HG03064 (cell line): Measurements from ENCODE around the gene CDS2.
"Not testable (repeated sequence)": the region's sequence is repeated elsewhere in the genome, so short reads cannot be mapped to it uniquely, and the experiment has no call there.

ENCODE experiments used
- ATAC-seq: cut with Tn5 transposase; IDR thresholded peaks from one replicate; pipeline ENCODE4 v1.9.1; 2021; ENCODE audit warnings: low read depth; ENCODE audit not compliant: unreplicated experiment

The CDS2 gene

DNA sequence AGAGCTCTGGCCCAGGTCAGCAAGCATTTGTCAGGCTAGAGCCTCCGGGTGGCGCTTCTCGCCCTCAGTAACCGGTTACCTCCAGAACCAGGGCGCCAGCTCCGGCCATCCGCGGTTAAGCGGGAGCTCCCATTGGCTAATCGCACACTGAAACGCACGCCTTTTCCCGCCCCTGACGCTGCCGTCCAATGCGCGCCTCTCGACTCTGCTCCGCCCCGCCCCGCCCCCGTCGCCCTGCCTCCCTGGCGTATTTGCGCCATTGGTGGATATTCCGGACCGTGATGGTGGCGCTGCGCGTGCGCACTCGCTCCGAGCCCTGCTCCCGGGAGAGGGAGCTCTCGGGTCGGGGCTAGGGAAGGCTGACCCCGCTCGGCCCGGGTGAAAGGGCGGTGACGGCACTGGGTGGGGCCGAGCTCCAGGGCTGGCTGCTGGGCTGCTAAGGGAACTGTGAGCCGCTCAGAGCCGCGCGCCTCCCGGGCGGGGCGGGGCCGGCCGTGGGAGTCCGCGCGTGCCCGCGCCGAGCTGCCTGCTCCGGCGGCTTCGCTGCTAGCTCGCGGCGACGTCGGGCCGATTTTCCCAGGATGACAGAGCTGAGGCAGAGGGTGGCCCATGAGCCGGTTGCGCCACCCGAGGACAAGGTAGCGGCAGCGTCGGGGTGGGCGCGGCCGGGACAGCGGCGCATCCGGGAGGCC is at the start of gene CDS2:
CDS2 (plus strand) TSS at position 497 of the 692 bp plus-strand sequence; CDS start at position 582, 85 bp downstream.
- ATAC-seq, result peak; percentile 89

DNA sequence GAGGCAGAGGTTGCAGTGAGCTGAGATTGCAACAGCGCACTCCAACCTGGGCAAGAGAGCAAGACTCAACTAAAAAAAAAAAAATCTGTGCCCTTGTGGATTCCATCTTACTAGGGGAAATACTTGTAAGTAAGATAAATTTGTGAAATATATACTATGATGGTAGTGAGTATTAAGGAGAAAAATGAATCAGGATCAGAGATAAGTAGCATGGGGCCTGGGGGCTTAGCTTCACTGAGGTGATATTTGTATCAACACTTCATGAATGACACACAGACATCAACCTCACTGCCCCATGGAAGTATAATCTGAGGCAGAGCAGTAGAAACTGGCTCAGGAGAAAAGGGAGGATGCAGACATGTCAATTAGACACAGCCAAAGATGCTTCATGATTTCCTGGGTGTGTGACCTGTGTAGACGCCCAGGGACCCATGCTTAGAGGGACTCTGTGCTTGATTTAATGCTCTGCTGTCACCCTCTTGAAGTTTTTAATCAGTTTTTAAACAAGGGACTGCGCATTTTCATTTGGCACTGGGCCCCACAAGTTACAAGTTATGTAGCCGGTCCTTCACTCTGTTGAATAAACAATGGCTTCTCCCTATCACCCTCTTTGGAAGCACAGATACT is 48.9 kb upstream of the CDS2 start:
- peak; percentile 4 for ATAC-seq

DNA sequence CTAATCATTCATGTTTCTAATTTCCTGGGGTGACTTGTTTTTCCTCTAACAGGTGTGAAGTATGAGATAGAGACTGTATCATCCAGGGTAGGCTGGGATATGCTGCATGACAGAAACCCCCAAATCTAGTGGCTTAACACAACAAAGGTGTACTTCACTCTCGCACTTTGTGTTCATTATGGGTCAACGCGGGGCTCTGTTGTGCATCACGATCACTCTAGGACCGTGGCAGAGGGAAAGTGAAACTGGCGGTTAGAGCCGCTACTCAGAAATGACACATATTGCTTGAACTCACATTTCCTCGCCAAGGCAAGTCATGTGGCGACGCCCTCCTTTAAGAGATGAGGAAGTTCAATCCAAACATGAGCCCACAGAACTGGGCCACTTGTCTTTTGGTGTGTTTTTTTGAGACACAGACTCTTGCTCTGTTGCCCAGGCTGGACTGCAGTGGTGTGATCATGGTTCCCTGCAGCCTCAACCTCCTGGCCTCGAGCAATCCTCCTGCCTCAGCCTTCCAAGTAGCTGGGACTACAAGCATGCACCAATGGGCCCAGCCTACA is 48.3 kb upstream of the CDS2 start:
- peak; percentile 92 for ATAC-seq

DNA sequence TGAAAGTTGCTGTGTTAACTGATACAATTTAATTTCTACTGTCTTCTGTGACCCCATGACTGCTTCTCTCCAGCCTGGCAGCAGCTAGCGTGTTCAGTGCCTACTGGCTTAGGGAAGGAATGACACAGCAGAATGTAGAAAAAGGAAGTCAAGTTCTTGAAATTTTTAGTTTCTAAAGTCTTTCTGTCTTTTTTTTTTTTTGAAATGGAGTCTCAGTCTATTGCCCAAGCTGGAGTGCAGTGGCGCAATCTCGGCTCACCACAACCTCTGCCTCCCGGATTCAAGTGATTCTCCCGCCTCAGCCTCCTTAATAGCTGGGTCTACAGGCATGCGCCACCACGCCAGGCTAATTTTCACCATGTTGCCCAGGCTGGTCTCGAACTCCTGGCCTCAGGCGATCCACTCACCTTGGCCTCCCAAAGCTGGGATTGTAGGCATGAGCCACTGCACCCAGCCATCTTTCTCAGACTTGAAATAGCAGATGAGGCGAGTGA is 46.4 kb upstream of the CDS2 start:
- ATAC-seq, result no peak

DNA sequence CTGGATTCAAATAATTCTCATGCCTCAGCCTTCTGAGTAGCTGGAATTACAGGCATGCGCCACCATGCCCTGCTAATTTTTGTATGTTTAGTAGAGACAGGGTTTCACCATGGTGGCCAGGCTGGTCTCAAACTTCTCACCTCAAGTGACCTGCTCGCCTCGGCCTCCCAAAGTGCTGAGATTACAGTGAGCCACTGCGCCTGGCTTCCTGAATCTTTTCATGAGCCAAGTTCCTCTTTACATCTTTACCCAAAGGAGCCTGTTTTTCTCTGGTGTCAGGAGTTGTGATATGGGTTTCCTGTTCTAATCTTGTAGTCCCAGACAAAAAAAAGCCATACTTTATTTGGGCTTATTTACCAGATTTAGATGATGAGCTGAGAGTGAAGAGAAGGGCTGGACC is 41.4 kb upstream of the CDS2 start:
- ATAC-seq, result no peak

DNA sequence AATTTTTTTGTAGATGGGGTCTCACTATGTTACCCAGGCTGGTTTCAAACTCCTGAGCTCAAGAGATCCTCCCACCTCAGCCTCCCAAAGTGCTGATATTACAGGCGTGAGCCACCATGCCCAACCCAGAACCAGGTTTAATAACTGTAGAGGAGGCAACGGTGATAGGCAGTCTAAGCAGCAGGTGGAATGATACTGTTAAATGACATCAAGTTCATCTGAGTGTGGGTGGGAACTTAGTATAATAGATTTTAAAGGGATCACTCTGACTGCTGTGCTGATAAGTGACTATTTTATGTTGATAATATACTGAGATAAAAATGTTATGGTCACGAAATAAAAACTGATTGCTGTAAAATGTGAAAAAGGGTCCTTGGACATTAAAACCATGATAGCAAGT is 38.1 kb upstream of the CDS2 start:
- no peak for ATAC-seq

DNA sequence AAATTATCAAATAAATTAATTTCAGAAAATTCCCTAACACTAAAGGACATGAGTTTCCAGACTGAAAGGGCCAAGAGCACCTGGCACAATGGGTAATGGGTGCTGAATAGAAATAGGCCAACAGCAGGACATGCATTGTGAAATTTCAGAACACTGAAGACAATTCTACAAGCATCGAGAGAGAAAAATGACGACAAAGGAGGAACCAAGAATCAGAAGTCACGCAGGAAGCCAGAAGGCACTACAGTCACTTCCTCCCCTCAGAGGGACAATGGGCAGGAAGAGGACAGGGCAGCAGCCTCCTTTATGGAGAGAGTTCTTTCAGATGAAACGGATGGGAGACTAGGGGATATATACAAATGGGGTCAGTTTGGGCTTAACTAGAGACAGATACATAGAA is 36.6 kb upstream of the CDS2 start:
- no peak for ATAC-seq

DNA sequence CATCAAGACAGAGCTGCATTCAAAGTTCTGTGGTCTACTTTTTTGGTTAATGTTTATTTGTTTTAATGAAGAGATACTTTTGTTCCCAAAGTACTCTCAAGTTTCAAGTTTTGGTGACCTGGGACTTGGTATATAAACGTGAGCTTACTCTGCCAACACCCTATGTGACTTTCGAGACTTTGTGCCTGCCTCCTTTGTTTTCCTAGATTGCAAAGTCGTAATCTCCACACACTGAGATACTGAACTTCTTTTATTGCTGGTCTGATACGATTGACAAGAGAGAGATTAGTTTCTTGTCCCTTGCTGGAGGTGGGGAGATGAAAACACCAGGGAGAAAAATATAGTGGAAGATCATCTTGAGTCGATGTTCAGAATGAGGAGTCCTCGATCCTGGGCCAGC is 34.9 kb upstream of the CDS2 start:
- ATAC-seq, result no peak

DNA sequence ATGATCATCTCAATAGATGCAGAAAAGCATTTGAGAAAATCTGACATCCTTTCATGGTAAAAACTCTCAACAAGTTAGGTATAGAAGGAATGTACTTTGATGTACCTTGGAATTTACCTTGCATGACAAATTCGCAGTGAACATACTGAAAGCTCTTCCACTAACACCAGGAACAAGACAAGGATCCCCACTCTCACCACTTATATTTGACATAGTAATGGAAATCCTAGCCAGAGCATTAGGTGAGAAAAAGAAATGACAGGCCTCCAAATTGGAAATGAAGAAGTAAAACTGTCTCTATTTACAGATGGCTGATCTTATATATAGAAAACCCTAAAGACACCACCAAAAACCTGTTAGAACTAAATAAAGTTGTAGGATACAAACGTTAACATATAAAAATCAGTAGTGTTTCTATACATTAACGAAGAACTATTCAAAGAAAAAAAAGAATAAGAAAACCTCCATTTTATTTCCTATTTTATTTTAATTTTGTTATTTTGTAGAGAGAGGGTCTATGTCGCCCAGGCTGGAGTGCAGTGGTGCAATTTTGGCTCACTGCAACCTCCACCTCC is 34.0 kb upstream of the CDS2 start:
- ATAC-seq, result no peak

DNA sequence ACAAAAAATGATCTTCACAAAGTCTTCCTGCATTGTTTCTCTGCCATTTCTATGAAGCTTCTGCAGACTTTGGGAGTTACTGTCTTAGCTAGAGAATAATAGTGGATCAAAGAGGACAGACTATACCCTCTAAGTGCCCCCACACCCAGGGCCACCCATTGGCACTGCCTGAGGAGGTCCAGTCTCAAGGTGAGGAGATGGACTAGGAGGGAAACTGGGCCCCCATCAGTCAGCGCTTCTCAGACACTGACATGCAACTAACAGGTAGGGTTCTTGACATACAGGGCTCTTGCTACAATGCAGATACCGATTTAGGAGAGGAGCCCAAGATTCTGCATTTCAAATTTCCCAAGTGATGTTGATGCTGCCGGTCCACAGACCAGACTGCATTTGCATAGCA is 31.4 kb upstream of the CDS2 start:
- no peak for ATAC-seq

DNA sequence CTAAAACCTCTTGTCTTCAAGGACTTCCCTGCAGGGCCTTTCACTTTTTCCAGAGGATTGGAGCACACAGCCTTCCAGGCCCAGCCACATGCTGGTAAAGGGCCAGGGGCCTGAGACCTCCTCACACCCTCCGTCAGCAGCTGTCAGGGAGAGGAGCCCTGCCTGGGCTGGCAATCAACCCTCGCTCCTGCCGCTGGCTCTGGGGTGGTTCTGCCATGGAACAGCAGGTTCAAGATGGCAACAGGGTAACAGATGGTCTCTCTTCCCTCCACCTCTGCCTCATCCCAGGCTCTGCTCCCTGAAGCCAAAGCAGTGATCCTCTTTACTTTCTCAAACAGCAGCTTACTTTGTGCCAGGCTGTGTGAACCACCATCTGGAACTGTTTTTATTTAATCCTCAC is 30.9 kb upstream of the CDS2 start:
- ATAC-seq, result no peak

DNA sequence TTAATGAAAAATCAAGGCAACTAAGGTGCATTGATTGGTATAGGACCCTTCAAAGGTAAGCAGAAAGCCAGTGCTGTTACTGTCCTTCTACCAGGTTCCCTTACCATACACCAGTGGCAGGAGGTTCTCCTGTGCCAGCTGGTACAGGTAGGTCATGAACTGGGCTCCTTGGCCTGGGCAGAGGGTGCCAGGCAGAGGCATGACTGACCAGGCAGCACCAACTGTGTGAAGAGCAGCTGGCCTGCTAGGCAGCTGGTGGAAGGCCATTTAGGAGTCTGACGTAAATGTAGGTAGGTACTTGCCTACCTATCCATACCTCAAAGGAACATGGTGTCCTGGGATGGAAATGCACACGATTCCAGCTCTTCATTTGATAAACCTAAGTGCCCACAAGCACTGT is 30.3 kb upstream of the CDS2 start:
- ATAC-seq, result no peak

DNA sequence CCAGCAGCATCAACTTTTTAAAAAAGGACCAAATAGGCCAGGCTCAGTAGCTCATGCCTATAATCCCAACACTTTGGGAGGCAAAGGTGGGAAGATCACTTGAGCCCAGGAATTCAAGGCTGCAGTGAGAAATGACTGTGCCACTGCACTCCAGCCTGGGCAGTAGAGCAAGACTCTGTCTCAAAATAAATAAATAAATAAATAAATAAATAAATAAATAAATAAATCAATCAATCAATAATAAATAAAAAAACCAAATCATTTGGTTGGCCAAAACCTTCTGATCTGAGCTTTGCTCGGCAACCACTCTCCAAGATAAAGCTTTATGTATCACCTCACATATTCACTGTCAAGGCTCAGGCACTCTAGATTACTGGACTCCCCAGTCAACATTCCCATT is 27.8 kb upstream of the CDS2 start:
- ATAC-seq, result not testable (repeated sequence)

DNA sequence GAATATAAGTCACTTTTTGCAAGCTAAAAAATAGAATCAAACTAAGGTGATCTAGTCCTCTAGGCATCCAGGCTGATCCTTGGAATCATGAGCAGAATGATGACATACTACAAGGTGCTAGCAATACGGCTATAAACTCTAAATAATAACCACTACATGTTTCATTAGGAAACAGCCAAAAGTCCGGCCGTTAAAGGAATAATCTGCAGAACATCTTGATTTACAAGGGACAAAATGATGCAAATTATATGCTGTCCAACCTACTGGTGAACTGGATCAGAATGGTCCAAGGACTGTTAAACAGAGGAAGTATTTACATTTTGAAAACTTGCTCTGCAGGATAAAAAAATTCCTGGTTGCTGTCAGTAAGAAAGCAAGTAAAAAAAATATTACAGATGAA is 26.9 kb upstream of the CDS2 start:
- not testable (repeated sequence) for ATAC-seq

DNA sequence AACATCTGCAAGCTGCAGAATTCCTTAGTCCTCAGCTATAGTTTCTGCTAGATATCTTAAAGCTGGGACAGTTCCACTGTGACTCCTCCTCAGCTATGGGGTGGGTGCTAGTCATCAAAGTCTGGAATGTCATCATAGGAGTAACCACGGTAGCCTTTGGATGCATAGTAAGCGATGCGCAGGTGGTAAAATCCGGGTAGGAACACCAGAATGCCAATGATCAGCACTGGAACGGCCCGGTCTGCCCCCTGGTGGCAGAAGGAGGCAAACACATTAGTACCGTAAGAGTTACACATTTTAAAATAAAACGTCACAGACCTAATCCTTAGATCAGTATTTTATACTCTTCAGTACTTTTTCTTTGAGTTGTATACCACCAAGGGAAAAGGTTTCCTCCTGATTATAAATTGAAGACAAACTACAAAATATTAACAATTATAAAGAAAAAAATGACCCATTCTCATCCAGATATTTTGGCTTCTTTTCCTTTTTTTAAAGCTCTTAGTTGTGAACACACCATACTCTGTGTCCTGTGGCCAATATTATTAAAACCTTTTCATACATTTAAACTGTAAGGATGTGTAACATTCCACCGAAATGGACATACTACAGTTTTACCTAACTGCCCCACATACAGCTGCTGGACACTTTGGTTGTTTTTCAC is 26.0 kb upstream of the CDS2 start:
- no peak for ATAC-seq

DNA sequence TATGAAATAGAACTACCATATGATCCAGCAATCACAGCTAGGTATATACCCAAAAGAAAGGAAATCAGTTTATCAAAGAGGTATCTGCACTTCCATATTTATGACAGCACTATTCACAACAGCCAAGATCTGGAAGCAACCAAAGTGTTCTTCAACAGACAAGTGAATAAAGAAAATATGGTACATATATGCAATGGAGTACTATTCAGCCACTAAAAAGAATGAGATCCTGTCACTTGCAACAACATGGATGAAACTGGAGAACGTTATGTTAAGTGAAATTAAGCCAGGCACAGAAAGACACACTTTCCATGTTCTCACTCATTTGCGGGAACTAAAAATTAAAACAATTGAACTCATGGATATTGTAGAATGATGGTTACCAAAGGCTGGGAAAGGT is 22.3 kb upstream of the CDS2 start:
- ATAC-seq, result no peak

DNA sequence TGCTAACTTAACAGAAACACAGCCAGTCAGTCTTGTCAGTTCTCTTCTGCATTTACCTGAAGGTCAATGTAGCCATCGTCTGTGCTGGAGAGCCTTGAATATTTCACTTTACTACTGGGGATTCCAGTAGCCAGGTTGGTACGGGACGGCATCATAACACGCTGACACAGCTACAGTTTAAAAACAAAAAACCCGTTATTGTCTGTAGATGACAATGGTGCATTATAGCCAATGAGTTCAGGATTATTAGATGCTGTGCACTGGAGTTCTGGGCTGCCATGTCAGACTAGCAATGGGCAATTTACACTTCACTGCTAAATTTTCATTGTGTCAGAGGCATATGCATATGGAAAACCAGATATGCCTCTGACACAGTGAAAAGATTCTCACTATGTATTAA is 17.5 kb upstream of the CDS2 start:
- ATAC-seq, result no peak

DNA sequence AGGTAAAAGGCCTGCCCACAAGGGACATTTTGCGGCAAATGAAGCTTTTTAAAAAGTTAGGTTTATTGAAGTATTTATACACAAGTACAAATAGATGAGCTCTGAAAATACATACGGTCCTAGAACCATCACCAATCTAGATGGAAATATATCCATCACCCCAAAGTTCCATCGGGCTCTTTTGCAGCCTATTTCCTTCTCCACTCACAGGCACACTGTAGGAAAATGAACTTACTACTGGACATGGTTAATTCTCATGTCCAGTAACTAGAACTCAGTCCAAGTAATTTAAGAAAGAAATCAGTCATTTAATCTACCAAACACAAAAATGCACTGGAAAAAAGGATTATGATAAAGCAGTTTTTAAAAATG is 13.2 kb upstream of the CDS2 start:
- no peak for ATAC-seq

DNA sequence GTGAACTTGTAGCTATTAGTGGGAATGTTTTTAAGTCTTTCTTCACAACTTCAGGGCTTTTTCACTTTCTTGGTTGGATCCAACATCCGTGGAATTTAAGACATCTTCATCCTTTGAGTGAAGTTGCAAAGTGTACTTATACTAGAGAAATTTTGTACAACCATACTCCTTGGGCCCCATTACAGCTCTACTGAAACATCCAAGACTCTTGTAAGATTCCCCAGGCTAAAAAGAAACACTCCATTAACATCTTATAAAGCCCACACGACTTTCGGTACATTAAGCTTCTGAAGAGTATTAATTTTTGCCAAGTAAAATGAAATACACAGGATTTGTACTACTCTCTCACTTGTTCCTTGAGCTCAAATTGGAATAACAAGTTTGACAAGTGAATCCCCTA is 12.4 kb upstream of the CDS2 start:
- no peak for ATAC-seq

DNA sequence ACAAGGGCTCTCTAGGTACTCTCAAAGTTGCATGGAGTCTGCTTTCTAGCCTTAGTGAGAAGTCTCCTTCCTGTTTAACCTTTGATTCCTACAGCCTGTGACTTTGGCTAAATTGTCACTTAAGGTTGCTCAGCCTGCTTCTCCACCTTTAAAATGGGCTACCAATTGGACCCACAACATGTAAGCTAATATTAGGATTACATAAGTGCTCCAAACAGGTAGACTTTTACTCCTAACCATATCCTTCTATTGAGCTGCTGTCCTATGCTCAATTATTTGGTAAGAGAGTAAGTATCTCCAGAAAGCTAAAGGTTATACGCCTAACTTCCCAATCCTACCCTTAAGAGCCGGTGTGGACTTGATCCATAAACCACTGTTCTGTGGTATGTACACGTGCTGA is 9.9 kb upstream of the CDS2 start:
- ATAC-seq, result no peak
